IPS DF 4.7 (cell line): ENCODE data around the gene UBE2E2.

Experiments
- DNase-seq: peaks from one replicate; pipeline ENCODE4 v3.0.0-alpha.2; 2013; ENCODE audit warnings: low spot score; ENCODE audit errors: extremely low read depth

The UBE2E2 gene

DNA sequence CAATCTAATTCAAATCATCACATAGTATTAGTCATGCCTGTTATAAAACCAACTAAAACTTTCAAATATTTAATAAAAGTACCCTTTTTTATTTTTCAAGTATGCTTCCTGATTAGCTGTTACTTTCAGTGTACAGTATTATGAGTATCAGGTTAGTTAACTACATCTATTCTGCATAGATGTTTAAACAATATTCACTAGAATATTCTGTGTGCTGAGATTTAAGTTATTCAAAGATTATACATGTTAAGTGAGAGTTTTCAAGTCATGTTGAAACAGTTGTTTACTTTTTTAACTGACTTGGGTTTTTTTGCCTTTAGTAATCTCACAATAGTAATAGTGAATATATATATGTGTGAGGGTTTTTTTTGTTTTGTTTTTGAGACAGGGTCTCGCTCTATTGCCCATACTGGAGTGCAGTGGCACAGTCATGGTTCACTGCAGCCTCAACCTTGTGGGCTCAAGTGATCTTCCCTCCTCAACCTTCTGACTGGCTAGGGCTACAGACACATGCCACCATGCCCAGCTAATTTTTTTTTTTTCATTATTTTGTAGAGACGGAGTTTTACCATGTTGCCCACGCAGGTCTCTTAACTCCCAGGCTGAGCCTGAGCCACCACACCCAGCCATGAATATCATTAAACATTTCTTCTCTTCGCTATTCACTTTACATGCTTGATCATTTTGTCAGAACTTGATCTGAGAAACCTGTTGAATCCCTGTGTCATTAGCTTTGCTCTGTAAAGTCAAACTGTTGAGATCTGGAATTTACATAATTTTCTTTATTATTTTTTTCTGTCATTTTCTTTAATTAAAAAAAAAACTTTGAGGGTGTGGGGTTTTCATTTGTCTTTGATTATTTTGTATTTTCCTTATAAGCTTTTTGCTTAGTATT, 316.4 kb downstream of the UBE2E2 start:
- no peak for DNase-seq

DNA sequence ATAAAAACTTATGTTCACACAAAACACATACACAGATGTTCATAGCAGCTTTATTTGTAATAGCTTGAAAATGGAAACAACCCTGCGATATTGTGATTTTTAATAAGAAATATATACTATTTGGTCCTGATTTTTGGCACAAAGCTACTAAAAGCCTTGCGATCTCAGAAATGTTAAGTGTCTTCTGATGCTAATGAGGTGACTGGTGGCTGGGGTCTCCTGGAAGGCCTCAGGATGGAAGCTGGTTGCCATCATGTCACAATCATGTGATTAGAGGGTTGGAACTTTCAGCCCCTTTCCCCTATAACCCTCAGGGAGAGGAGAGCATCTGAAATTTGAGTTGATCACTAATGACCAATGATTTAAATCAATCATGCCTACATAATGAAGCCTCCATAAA, 324.2 kb downstream of the UBE2E2 start:
- no peak for DNase-seq

DNA sequence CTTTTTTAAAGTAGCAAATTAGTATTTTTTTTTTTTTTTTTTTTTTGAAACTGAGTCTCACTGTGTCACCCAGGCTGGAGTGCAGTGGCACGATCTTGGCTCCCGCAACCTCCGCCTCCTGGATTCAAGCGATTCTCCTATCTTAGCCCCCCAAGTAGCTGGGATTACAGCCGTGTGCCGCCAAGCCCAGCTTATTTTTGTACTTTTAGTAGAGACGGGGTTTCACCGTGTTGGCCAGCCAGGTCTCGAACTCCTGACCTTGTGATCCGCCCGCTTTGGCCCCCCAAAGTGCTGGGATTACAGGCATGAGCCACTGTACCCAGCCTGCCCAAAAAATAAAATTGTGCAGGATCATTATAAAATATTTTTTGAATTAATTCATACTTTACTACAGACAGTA, 330.5 kb downstream of the UBE2E2 start:
- DNase-seq: no peak

DNA sequence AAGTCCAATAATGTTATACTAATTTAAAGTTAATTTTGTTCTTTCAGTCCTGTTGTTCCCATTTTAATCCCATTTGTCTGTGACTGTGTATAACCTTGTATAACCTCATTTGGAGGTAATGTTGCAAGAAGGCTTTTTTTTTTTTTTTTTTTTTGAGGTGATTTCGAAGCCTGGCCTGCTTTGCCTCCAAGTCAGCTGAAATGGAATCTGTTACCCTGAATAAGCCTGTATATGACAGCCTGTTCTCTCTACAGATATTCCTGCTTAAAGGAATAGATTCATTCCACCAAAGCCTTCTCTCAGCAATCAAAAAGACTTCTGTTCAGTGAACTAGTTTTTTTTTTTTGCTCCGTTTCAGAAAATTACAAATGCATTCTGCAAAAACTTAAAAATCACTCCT, 330.9 kb downstream of the UBE2E2 start:
- no peak for DNase-seq

DNA sequence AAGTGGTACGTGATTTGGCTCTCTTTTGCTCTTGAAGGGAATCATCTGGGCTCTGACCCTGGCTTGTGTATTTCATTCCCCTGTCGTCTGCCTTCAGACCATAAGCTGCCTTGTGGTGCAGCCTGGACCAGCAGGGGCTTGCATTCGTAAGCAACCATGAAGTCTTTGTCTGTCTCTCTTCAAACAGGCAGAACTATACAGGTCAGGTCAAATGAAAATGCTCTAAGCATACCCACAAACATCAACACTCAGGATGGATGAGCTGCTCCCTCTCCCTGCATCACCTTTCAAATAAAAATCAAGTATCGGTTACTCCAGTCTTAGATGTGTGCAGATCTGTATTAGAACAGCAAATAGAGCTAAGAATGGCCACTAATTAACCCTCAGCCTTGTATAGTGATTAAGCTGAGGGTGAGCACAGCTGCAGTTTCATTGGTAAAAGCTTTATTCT, 334.0 kb downstream of the UBE2E2 start:
- DNase-seq: no peak

DNA sequence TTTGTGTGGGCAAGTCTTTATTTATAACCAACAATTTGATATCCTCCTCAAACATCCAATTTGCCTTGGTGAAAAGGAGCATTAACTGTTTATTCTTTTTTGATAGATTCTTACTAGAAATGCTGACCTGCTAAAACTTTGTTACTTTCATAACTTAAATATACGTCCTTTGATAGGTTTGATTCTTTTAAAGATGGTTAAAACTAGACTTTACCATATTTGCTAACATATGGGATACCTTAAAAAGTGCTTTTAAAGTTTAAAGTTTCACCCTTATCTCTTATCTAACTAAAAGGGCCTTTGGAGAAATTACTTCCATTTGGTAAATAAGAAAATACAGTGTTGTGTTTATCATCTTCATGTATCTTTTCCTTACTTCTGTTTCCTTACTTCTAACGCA, 336.1 kb downstream of the UBE2E2 start:
- no peak for DNase-seq

DNA sequence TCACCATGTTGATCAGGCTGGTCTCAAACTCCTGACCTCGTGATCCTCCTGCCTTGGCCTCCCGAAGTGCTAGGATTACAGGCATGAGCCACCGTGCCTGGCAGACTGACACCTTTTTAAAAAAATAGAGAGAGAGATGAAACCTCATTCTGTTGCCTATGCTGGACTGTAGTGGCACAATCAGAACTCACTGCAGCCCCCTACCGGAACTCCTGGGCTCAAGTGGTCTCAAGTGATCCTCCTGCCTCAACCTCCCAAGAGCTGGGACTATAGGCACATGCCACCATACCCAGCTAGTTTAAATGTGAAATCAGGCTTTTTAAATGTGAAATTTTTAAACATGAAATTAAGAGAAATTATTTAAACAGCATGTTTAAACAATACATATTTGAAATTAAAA, 337.5 kb downstream of the UBE2E2 start:
- DNase-seq: no peak

DNA sequence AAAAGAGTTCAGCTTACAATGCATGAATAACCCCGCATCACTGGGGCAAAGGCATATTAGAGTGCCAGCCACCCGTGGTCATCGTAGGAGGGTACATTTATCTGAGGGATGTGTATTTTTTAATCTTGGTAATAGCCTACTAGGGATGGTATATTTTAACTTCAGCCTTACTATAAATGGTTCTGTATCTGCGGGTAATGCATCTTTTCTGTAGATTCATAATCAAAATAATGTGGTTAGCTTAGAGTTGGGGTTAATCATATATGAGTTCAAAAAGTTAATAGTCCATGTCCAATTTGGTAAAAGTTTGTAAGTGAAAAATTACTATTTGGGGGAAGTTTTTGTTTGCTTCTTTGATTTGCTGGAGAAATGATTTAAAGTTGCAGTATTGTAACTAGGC, 339.0 kb downstream of the UBE2E2 start:
- DNase-seq: no peak

DNA sequence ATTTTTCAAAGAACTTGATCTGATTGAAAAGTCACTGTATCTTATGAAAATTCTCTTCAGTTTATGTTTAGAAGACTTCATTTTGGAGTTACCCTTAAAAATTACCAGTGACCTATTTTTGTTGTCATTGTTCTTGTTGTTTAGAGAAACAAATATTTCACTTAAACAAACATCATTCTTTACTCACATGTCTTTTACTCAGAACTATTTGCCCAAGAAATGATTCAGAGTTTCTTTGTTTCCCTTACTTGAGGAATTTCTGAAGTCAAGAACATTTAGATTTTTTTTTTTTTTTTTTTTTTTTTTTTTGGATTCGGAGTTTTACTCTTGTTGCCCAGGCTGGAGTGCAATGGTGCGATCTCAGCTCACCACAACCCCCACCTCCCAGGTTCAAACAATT, 343.1 kb downstream of the UBE2E2 start:
- DNase-seq: no peak

DNA sequence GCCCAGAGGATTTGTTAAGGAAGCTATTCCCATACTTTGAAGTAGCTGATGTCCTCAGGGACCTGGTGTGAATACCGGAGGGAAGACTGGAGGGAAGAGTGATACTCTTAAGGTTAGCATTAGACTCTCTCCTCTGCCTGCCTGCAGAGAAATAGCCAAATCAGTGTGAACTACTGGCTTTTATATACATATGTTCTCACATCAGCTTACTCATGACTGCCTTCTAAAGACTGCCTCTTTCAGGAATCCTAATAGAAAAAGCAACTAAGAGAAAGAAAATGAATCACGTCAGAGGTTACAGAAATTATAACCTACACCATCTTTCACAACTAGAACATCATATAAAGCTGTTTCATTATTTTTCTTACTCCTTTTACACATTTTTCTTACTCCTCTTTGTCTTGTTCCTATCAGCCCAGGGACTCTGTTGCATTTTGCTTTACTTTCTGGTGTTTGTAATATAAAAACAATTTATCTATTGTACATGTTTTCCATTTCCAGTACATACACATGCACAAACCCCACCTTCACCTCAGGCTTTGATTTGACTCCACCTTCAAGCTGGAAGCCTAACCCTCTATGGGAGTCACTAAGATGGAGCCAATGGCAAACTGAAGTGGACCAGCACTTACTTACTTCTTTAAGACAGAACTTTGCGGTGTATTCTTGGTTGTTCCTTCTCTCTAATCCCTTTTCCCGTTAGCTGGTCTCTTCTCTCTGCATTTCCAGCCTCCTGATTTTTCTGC, 345.0 kb downstream of the UBE2E2 start:
- DNase-seq: no peak

DNA sequence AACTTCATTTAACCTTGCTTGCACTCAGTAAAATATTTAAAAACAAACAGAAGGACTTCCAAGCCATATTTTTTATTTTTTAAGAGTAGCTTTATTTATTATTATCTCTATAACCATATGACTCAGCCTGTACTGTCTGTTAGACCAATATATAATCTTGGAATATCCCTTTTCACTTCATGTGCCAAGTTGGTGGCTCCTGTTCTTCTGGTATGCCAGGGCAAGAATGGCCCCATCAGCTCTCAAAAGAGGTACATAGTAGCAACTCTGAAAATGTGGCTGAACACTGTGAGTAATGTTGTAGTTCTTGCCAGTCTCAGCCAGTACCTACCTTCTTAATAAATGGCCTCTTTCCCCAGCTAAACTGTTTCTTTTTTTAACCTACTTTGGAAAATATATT, 345.6 kb downstream of the UBE2E2 start:
- no peak for DNase-seq

DNA sequence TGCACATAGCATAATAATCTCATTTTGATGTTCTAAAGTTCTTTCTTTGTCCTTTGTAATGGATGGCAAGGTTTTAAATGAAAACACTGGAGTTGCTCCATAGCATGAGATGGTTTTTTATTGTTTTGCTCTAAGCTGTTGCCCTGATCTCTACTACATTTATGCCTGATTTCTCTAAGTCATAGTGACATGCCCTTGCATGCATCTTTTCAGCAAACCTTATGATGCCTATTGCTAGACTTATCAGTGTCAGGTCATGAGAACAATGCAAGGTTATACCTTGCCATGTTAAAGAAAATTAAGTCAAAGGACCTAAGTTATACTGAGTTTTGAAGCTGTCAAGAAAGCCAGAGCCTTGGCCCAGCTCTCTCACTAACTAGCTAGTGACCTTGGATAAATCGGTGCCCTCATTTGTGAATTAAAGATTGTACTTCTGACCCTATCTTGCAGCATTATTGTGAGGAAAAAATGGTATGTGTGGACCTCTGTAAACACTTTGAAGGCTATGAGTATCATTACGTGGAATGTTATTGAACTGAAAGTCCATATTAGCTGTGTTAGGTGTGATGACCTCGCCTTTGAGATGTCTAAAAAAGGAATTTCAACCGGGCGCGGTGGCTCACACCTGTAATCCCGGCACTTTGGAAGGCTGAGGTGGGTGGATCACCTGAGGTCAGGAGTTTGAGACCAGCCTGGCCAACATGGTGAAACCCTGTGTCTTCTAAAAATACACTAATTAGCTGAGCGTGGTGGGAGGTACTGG, 346.2 kb downstream of the UBE2E2 start:
- DNase-seq: no peak

DNA sequence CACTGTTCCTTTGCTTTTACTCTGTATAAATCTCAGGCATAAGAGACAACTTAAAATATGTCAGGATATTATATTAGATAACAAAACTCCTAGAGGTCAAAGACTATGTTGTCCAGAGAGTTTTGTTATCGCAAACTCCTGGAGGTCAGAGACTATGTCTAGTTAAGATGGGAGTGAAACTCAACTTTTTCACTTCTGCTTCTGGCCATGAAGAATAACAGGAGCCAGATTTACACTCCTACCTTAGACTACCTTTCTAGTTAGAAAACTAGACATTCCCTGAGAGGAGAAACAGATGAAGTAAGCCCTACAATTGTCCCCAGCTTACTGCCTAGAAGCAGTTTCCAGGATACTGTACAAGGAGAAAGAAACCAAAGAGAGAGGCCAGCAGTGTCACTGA, 347.3 kb downstream of the UBE2E2 start:
- DNase-seq: no peak

DNA sequence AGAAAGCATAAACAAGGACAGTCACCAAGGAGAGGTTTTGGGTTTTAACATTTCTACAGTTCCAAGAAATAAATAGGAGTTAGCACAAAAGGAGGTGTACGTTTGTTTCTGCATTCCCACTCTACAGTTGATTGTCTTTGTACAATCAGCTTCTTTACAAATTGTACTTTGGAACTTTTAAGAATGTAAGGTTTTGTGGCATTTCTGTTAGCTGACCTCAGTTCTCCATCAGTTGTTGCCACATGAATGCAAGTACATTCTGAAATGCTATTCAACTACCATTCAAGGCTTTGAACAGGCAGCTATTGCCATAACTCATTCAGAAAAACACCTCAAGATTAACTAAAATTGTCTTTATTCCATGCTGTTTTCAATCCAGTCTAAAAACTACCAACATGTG, 349.4 kb downstream of the UBE2E2 start:
- no peak for DNase-seq

DNA sequence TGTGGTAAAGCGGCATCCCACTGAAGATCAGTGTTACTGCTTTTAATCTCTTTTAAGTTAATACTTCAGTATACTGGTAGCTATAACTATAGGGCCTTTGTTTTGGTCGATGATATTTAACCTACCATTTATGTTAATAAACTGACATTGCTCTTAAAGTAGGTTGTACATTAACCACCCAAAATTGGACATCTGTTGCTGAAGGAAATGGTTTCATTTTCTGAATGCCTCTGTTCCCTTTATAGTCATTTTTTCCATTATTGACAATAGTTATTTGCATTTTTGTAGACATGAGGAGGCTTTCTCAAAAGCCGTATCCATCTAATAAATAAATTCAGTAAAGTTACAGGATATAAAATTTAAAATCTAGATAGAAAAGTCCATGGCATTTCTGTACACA, 350.2 kb downstream of the UBE2E2 start:
- DNase-seq: no peak

DNA sequence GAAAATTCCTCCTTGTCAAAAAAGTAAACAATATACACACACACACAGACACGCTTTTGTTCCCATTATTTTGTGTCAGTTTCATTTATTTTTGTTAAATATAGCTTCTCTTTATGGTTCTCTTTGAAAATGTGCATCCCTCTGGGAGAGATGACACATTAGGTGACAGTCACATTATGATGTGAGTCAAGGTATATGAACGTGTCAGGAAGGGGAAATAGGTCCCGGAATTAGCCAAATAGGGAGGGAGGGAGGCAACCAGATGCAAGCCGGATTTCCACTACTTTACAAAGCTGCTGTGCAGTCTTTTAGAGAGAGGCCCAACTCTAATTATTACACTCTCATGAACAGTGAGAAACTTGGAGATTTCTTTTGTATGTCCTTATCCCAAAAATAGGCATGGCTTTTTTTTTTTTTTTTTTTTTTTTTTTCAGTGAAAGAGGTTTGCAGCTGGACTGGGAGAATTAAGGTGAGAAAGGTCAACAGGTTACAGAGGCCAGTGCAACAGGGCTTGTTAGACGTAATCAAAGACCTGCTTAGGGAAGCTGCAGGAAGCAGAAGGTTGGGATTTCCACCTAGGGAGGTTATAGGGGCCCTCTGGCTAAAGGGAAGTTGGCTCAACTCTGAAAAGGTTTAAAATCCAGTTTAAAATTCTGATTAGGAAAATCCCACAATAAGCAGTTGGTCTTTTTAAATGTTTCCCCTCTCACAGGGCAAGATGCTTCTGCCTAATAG, 362.1 kb downstream of the UBE2E2 start:
- no peak for DNase-seq

DNA sequence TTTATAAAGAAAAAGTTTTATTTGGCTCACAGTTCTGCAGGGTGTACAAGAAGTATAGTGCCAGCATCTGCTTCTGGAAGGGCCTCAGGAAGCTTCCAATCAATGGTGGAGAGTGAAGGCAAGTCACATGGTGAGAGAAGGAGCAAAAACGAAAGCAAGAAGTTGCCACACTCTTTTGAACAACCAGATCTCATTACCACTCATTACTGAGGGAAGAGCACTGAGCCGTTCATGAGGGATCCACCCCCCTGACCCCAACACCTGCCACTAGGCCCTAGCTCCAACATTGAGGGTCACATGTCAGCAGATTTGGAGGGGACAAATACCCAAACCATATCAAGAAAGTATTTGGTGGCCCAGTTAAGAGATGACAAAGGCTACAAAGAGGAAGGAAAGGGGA, 363.4 kb downstream of the UBE2E2 start:
- DNase-seq: no peak

DNA sequence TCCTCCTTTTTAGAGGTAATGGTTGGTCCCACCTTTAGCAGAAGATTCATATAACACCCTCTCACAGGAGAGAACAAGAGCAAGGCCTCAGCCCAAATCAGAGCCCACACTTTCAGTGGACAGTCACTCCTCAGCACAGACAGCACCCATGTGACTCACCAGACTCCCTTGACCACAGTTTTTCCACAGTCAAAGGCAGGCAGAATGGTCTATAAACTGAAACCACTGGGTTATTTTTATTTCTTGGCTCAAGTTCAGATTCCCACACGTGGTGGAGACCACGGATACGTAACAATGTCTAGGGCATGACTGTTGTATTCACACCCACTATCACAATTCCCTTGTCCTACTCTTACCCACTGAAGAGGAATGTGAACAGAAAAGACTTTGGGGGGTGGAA, 364.8 kb downstream of the UBE2E2 start:
- no peak for DNase-seq

DNA sequence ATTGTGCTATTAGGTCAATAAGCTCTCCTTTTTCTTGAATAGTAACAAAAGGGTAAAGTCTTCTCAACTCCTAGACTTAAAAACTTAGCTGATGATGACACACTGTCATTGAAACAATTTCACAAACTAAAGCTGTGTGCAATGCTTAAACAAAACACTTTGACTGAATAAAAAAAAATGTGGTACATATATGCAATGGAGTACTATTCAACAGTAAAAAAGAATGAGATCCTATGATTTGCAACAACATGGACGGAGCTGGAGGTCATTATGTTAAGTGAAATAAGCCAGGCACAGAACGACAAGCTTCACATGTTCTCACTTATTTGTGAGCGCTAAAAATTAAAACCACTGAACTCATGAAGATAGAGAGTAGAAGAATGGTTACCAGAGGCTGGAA, 370.7 kb downstream of the UBE2E2 start:
- DNase-seq: no peak

DNA sequence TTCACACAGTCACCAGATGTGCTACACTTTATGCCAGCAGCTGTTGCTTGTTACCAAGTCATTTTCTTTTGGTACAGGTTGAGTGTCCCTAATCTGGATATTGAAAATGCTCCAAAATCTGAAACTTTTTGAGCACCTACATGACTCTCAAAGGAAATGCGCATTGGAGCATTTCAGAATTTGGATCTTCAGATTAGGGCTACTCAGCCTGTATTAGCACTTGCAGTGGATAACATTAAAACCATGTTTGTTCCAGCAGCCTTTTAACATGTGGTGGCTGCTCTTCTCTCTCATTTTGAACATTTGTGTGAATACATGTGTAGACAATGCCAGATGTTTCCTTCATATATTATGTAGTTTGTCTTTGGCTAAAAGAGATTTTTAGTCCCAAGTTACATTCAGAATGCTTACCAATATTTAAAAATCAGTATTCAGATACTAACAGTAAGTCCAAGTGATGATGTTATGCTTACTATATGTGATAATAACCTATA, 371.7 kb downstream of the UBE2E2 start:
- DNase-seq: no peak

DNA sequence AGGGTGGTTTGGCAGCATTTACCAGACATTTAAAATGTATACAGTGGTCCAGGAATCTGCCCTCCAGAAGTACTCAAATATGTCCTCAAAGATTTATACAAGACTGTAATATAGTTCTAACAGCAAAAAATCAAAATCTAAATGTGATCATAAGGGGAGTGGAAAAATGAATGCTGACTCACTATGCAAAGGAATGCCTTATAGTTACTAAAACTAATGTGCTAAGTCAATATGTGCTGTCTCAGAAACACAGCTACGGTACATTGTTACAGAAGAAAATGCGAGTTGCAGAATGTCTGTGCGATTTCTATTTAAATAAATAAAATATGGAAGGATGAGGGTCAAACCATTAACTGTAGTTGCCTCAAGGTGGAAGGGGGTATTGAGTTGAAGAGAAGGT, 372.6 kb downstream of the UBE2E2 start:
- no peak for DNase-seq
